ENCODE data around the gene LUC7L.

LUC7L gene

DNA sequence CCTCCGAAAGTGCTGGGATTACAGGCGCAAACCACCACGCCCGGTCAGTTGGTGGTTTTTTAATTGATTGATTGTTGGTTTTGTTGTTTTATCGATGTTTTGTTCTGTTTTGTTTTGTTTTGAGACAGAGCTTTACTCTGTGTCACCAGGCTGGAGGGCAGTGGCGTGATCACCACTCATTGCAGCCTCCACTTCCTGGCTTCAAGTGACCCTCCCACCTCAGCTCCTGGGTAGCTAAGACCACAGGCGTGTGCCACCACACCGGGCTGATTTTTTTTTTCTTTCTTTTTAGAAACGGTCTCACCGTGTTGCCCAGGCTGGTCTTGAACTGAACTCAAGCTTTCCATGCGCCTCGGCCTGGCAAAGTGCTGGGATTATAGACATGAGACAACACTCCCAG is 17.8 kb upstream of the LUC7L start:
- no peak for DNase-seq (ENCODE audit: low spot score)
- no peak overlapping the region for H3K14ac ChIP-seq (ENCODE audit: low read length)
- no peak overlapping the region for H3K18ac ChIP-seq (ENCODE audit: low read length)
- H3K23ac ChIP-seq (ENCODE audit: low read depth, low read length, poor library complexity) = no peak overlapping the region
- no peak overlapping the region for H4K91ac ChIP-seq (ENCODE audit: low read depth, low read length, poor library complexity)
- no peak overlapping the region for H3K9ac ChIP-seq (ENCODE audit: low read depth, low read length, poor library complexity)
- H3K79me1 ChIP-seq (ENCODE audit: low read depth, low read length) = peaks cover 8% of the 10 kb centered on the region
- no peak overlapping the region for H2BK12ac ChIP-seq (ENCODE audit: low read length)
- no peak overlapping the region for H2BK15ac ChIP-seq (ENCODE audit: low read length)
- no peak overlapping the region for H3K4ac ChIP-seq (ENCODE audit: low read length)
- H2AK5ac ChIP-seq (ENCODE audit: low read depth, low read length) = no peak overlapping the region
- H3K36me3 ChIP-seq (replicated peaks in 1 of 2; ENCODE audit: control insufficient read depth in 2 of 2, insufficient read depth in 2 of 2, low read length in 2 of 2) = peaks cover 5 to 35% of the 10 kb centered on the region in 2 donors
- WGBS, 2 donors (ENCODE audit: extremely low coverage in 2 of 2, insufficient read length in 2 of 2, insufficient replicate concordance in 1 of 2) = 100% methylated on average over 1 of the region's 12 CpGs; no CpG with 5 or more reads in 1 of the 2 donors
- H3K4me2 ChIP-seq (ENCODE audit: insufficient read depth, low read length, poor library complexity, severe bottlenecking) = no peak overlapping the region
- no peak overlapping the region for H2AFZ ChIP-seq (ENCODE audit: low read length)
- H3K4me3 ChIP-seq (ENCODE audit: low read length in 2 of 2) = no peak overlapping the region
- H3K27ac ChIP-seq (replicated peaks; ENCODE audit: low read length) = no peak overlapping the region
- H2BK120ac ChIP-seq (ENCODE audit: low read depth, low read length) = no peak overlapping the region
- H3K4me1 ChIP-seq (ENCODE audit: control insufficient read depth in 2 of 2, insufficient read depth in 1 of 2, low read depth in 1 of 2, low read length in 2 of 2) = peaks cover 0 to 2% of the 10 kb centered on the region in 2 donors
- no peaks in the 10 kb centered on the region for H3K9me3 ChIP-seq (replicated peaks in 1 of 2; ENCODE audit: control insufficient read depth in 2 of 2, insufficient read depth in 1 of 2, low read depth in 1 of 2, low read length in 2 of 2)
- peaks cover 0 to 2% (median 0%) of the 10 kb centered on the region in 3 experiments for H3K27me3 ChIP-seq (ENCODE audit: control insufficient read depth in 3 of 3, insufficient read depth in 3 of 3, low read depth in 1 of 3, low read length in 3 of 3)
- H2BK5ac ChIP-seq (ENCODE audit: low read length) = no peak overlapping the region
- H4K8ac ChIP-seq (ENCODE audit: low read depth, low read length) = no peak overlapping the region

DNA sequence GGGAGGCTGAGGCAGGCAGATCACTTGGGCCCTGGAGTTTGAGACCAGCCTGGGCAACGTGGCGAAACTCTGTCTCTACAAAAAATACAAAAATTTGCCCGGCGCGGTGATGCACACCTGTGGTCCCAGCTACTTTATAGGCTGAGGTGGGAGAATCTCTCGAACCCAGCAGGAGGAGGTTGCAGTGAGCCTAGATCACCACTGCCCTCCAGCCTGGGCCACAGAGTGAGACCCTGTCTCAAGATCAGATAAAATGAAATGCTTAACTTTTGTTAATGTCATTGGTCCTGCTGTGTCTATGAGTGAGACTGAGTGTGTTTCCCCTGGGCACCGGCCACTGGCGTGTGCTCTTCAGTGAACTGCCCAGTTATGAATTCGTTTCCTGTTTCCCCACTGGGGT is 15.9 kb upstream of the LUC7L start:
- no peak overlapping the region for H3K4ac ChIP-seq (ENCODE audit: low read length)
- H3K23ac ChIP-seq (ENCODE audit: low read depth, low read length, poor library complexity) = no peak overlapping the region
- H3K9me3 ChIP-seq (replicated peaks in 1 of 2; ENCODE audit: control insufficient read depth in 2 of 2, insufficient read depth in 1 of 2, low read depth in 1 of 2, low read length in 2 of 2) = no peaks in the 10 kb centered on the region
- no peak overlapping the region for H3K27ac ChIP-seq (replicated peaks; ENCODE audit: low read length)
- peaks cover 16% of the 10 kb centered on the region for H3K79me1 ChIP-seq (ENCODE audit: low read depth, low read length)
- no peak overlapping the region for H2AFZ ChIP-seq (ENCODE audit: low read length)
- H3K4me2 ChIP-seq (ENCODE audit: insufficient read depth, low read length, poor library complexity, severe bottlenecking) = no peak overlapping the region
- no peak overlapping the region for H3K4me3 ChIP-seq (ENCODE audit: low read length in 2 of 2)
- no peak overlapping the region for H3K18ac ChIP-seq (ENCODE audit: low read length)
- H2BK12ac ChIP-seq (ENCODE audit: low read length) = no peak overlapping the region
- DNase-seq (ENCODE audit: low spot score) = no peak
- peaks cover 0 to 2% (median 0%) of the 10 kb centered on the region in 3 experiments for H3K27me3 ChIP-seq (ENCODE audit: control insufficient read depth in 3 of 3, insufficient read depth in 3 of 3, low read depth in 1 of 3, low read length in 3 of 3)
- no peak overlapping the region for H2BK15ac ChIP-seq (ENCODE audit: low read length)
- no CpG with 5 or more reads among the region's 9 CpGs for WGBS, 2 donors (ENCODE audit: extremely low coverage in 2 of 2, insufficient read length in 2 of 2, insufficient replicate concordance in 1 of 2)
- H4K8ac ChIP-seq (ENCODE audit: low read depth, low read length) = no peak overlapping the region
- H2AK5ac ChIP-seq (ENCODE audit: low read depth, low read length) = no peak overlapping the region
- H3K14ac ChIP-seq (ENCODE audit: low read length) = no peak overlapping the region
- no peak overlapping the region for H2BK120ac ChIP-seq (ENCODE audit: low read depth, low read length)
- H3K36me3 ChIP-seq (replicated peaks in 1 of 2; ENCODE audit: control insufficient read depth in 2 of 2, insufficient read depth in 2 of 2, low read length in 2 of 2) = peaks cover 5 to 28% of the 10 kb centered on the region in 2 donors
- peaks cover 0 to 2% of the 10 kb centered on the region in 2 donors for H3K4me1 ChIP-seq (ENCODE audit: control insufficient read depth in 2 of 2, insufficient read depth in 1 of 2, low read depth in 1 of 2, low read length in 2 of 2)
- no peak overlapping the region for H2BK5ac ChIP-seq (ENCODE audit: low read length)
- H3K9ac ChIP-seq (ENCODE audit: low read depth, low read length, poor library complexity) = no peak overlapping the region
- H4K91ac ChIP-seq (ENCODE audit: low read depth, low read length, poor library complexity) = no peak overlapping the region

GRCh38 chr16:243348-243747 is 14.1 kb upstream of the LUC7L start:
- no peak overlapping the region for H2AFZ ChIP-seq (ENCODE audit: low read length)
- no peak overlapping the region for H3K23ac ChIP-seq (ENCODE audit: low read depth, low read length, poor library complexity)
- H2AK5ac ChIP-seq (ENCODE audit: low read depth, low read length) = no peak overlapping the region
- H2BK12ac ChIP-seq (ENCODE audit: low read length) = no peak overlapping the region
- peaks cover 13% of the 10 kb centered on the region for H3K79me1 ChIP-seq (ENCODE audit: low read depth, low read length)
- no peak overlapping the region for H3K9ac ChIP-seq (ENCODE audit: low read depth, low read length, poor library complexity)
- H2BK15ac ChIP-seq (ENCODE audit: low read length) = no peak overlapping the region
- H2BK120ac ChIP-seq (ENCODE audit: low read depth, low read length) = no peak overlapping the region
- no peak overlapping the region for H2BK5ac ChIP-seq (ENCODE audit: low read length)
- H4K91ac ChIP-seq (ENCODE audit: low read depth, low read length, poor library complexity) = no peak overlapping the region
- H3K14ac ChIP-seq (ENCODE audit: low read length) = no peak overlapping the region
- H3K36me3 ChIP-seq (replicated peaks in 1 of 2; ENCODE audit: control insufficient read depth in 2 of 2, insufficient read depth in 2 of 2, low read length in 2 of 2) = peaks cover 1 to 13% of the 10 kb centered on the region in 2 donors
- H3K27ac ChIP-seq (replicated peaks; ENCODE audit: low read length) = no peak overlapping the region
- peaks cover 0 to 2% (median 0%) of the 10 kb centered on the region in 3 experiments for H3K27me3 ChIP-seq (ENCODE audit: control insufficient read depth in 3 of 3, insufficient read depth in 3 of 3, low read depth in 1 of 3, low read length in 3 of 3)
- DNase-seq (ENCODE audit: low spot score) = no peak
- no peak overlapping the region for H3K18ac ChIP-seq (ENCODE audit: low read length)
- no peak overlapping the region for H3K4ac ChIP-seq (ENCODE audit: low read length)
- WGBS, 2 donors (ENCODE audit: extremely low coverage in 2 of 2, insufficient read length in 2 of 2, insufficient replicate concordance in 1 of 2) = no CpG with 5 or more reads among the region's 4 CpGs
- no peak overlapping the region for H3K4me3 ChIP-seq (ENCODE audit: low read length in 2 of 2)
- H3K4me2 ChIP-seq (ENCODE audit: insufficient read depth, low read length, poor library complexity, severe bottlenecking) = no peak overlapping the region
- H3K4me1 ChIP-seq (ENCODE audit: control insufficient read depth in 2 of 2, insufficient read depth in 1 of 2, low read depth in 1 of 2, low read length in 2 of 2) = no peaks in the 10 kb centered on the region
- no peaks in the 10 kb centered on the region for H3K9me3 ChIP-seq (replicated peaks in 1 of 2; ENCODE audit: control insufficient read depth in 2 of 2, insufficient read depth in 1 of 2, low read depth in 1 of 2, low read length in 2 of 2)
- no peak overlapping the region for H4K8ac ChIP-seq (ENCODE audit: low read depth, low read length)

DNA sequence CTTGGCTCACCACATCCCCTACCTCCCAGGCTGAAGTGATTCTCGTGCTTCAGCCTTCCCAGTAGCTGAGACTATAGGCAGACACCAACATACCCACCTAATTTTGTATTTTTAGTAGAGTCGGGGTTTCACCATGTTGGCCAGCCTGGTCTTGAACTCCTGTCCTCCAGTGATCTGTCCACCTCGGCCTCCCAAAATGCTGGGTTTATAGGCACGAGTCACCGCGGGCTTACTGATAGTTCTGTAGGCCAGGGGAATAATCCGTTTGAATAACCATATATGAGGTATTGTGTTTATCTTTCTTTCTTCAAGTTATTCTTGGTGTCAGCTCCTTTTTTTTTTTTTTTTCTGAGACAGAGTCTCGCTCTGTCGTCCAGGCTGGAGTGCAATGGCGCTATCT is 13.0 kb upstream of the LUC7L start:
- Histone ChIP-seq H3K9ac (ENCODE audit: low read depth, low read length, poor library complexity) (no peak overlapping the region), H3K27me3 (ENCODE audit: control insufficient read depth in 3 of 3, insufficient read depth in 3 of 3, low read depth in 1 of 3, low read length in 3 of 3) (no peaks in the 10 kb centered on the region), H3K27ac (replicated peaks; ENCODE audit: low read length) (no peak overlapping the region), H3K23ac (ENCODE audit: low read depth, low read length, poor library complexity) (no peak overlapping the region), H3K79me1 (ENCODE audit: low read depth, low read length) (peaks cover 15% of the 10 kb centered on the region), H2BK15ac (ENCODE audit: low read length) (no peak overlapping the region), H2AFZ (ENCODE audit: low read length) (no peak overlapping the region), H2BK12ac (ENCODE audit: low read length) (no peak overlapping the region), H4K8ac (ENCODE audit: low read depth, low read length) (no peak overlapping the region), H3K4ac (ENCODE audit: low read length) (no peak overlapping the region), H3K4me1 (ENCODE audit: control insufficient read depth in 2 of 2, insufficient read depth in 1 of 2, low read depth in 1 of 2, low read length in 2 of 2) (no peaks in the 10 kb centered on the region), H3K4me3 (ENCODE audit: low read length in 2 of 2) (no peak overlapping the region), H3K36me3 (replicated peaks in 1 of 2; ENCODE audit: control insufficient read depth in 2 of 2, insufficient read depth in 2 of 2, low read length in 2 of 2) (peaks cover 3 to 14% of the 10 kb centered on the region in 2 donors), H3K14ac (ENCODE audit: low read length) (no peak overlapping the region), H3K18ac (ENCODE audit: low read length) (no peak overlapping the region), H3K4me2 (ENCODE audit: insufficient read depth, low read length, poor library complexity, severe bottlenecking) (no peak overlapping the region), H2AK5ac (ENCODE audit: low read depth, low read length) (no peak overlapping the region), H2BK5ac (ENCODE audit: low read length) (no peak overlapping the region), H4K91ac (ENCODE audit: low read depth, low read length, poor library complexity) (no peak overlapping the region), H3K9me3 (replicated peaks in 1 of 2; ENCODE audit: control insufficient read depth in 2 of 2, insufficient read depth in 1 of 2, low read depth in 1 of 2, low read length in 2 of 2) (no peaks in the 10 kb centered on the region), H2BK120ac (ENCODE audit: low read depth, low read length) (no peak overlapping the region)
- DNase-seq (ENCODE audit: low spot score) = no peak
- no CpG with 5 or more reads among the region's 10 CpGs for WGBS, 2 donors (ENCODE audit: extremely low coverage in 2 of 2, insufficient read length in 2 of 2, insufficient replicate concordance in 1 of 2)

All from neuronal stem cell (in vitro differentiated cells).